Right lobe of liver (tissue), 6 donors: ENCODE results near the gene SIRT1. TPM values are rescaled to one million over a fixed set of nuclear protein-coding genes. Genes with fewer than 3 reads are reported as not detected.

Experiments
- ATAC-seq, 4 donors: fragments of 200-7000 bp; cut with Tn5 transposase; one replicate each; pipeline ENCODE4 v1.9.1; 2020; ENCODE audit warnings: mild to moderate bottlenecking in 4 of 4, moderate library complexity in 4 of 4
- DNase-seq, 3 donors: peaks; one replicate each; pipeline ENCODE4 v3.0.0-alpha.2; 2020
- H3K27ac ChIP-seq, 3 donors: fragments of 200-600 bp; one replicate each; pipeline ENCODE4 v1.8.0; 2022
- H3K27me3 ChIP-seq, 2 donors: fragments of 200-600 bp; one replicate each; pipeline ENCODE4 v1.8.0; 2022
- H3K36me3 ChIP-seq, 4 donors: fragments of 200-600 bp; sonication (generic) in 1 of 4; one replicate each; pipeline versions ENCODE4 v1.5.1 to v1.8.0; 2017 to 2022; ENCODE audit warnings: control low read depth in 1 of 4
- H3K4me1 ChIP-seq, 4 donors: fragments of 200-600 bp; sonication (generic) in 1 of 4; one replicate each; pipeline versions ENCODE4 v1.5.1 to v1.8.0; 2017 to 2022; ENCODE audit warnings: control low read depth in 1 of 4
- H3K4me3 ChIP-seq, 3 donors: fragments of 200-600 bp; one replicate each; pipeline ENCODE4 v1.8.0; 2022
- H3K9me3 ChIP-seq, 4 donors: fragments of 200-600 bp; sonication (generic) in 1 of 4; one replicate each; pipeline versions ENCODE4 v1.5.1 to v1.8.0; 2017 to 2022; ENCODE audit warnings: control low read depth in 1 of 4
- CTCF ChIP-seq, 4 donors: fragments of 200-600 bp in 3 of 4; fragments of 450-650 bp in 1 of 4; IDR thresholded peaks; one replicate each; pipeline versions ENCODE4 v1.5.1 to v1.8.0; 2016 to 2022; ENCODE audit warnings: antibody characterized with exemption in 4 of 4, mild to moderate bottlenecking in 2 of 4
- POLR2A ChIP-seq: fragments of 450-650 bp; IDR thresholded peaks from one replicate; pipeline ENCODE4 v1.6.1; 2017; ENCODE audit warnings: antibody characterized with exemption, mild to moderate bottlenecking
- WGBS: methylation state at CpG from one replicate; pipeline ENCODE4 v1.1.6; 2018; ENCODE audit warnings: low coverage, low lambda C conversion rate; ENCODE audit not compliant: insufficient coverage; ENCODE audit errors: missing lambda C conversion rate; 5-methylcytosine and 5-hydroxymethylcytosine counted together
- intact Hi-C, 2 donors: fragments of 100-400 bp; cut with DNase I; formaldehyde crosslinking; loops; one replicate each; pipeline versions ENCODE4 v1.11.2 to v1.14.1; 2022
- total RNA-seq, 6 experiments: library from RNA; depleted of rRNA in 2 of 6; stranded (reverse); fragments of >200 nt in 2 of 6; fragmentation: NEBNext Ultra II Directional in 3 of 6; extraction: Animal tissue kit (Norgen Biotek cat#: 25700) in 3 of 6; gene quantifications; one replicate each; pipeline versions ENCODE4 v1.1.0 to v1.2.4, GENCODE V29; 2016 to 2023
- donor health status: DM: no; HTN: yes; CAD: no.
- donor health status: DM: no; HTN: no; CAD: no.
- donor health status: DM: no; HTN: no; CAD: no.
- donor health status: DM: no; HTN: yes; CAD: no.
- donor health status: DM: no; HTN: yes; CAD: no.

SIRT1 gene
- total RNA-seq, 6 experiments from 2014 or later = 4.4 to 11.5 (median 6.7) TPM

- no peak for ATAC-seq
- 91% methylated on average over 1 of the region's 1 CpG for WGBS
- Histone ChIP-seq H3K4me3 (no peak overlapping the region), H3K4me1 (no peaks in the 10 kb centered on the region), H3K27ac (no peak overlapping the region), H3K36me3 (peaks cover 0 to 42% (median 2%) of the 10 kb centered on the region in 4 donors), H3K27me3 (no peaks in the 10 kb centered on the region), H3K9me3 (no peaks in the 10 kb centered on the region)
- no peak for DNase-seq
- intact Hi-C loops = no loop called here
- TF ChIP-seq CTCF (IDR thresholded peaks at IDR 0.05) (no peak), POLR2A (no peak)
Measured at GRCh38 chr10:67926951-67927350, 42.5 kb downstream of the SIRT1 start.

- no peak for ATAC-seq
- WGBS = 64% methylated on average over 2 of the region's 2 CpGs
- Histone ChIP-seq H3K27ac (no peak overlapping the region), H3K27me3 (no peaks in the 10 kb centered on the region), H3K36me3 (peaks cover 0 to 38% (median 9%) of the 10 kb centered on the region in 4 donors), H3K9me3 (no peaks in the 10 kb centered on the region), H3K4me3 (no peak overlapping the region), H3K4me1 (no peaks in the 10 kb centered on the region)
- DNase-seq = no peak
- TF ChIP-seq CTCF (IDR thresholded peaks at IDR 0.05) (no peak), POLR2A (no peak)
- intact Hi-C loops = no loop called here
Measured at GRCh38 chr10:67933199-67933598, 48.7 kb downstream of the SIRT1 start.

GRCh38 chr10:67934336-67934735, 49.9 kb downstream of the SIRT1 start:
- DNase-seq (no peak), ATAC-seq (no peak)
- no peak overlapping the region for H3K4me3 ChIP-seq
- H3K4me1 ChIP-seq = no peaks in the 10 kb centered on the region
- intact Hi-C loops = no loop called here
- H3K27me3 ChIP-seq = no peaks in the 10 kb centered on the region
- WGBS = 55% methylated on average over 1 of the region's 1 CpG
- no peaks in the 10 kb centered on the region for H3K9me3 ChIP-seq
- H3K27ac ChIP-seq = no peak overlapping the region
- no peak for TF ChIP-seq CTCF (IDR thresholded peaks at IDR 0.05)
- no peak for TF ChIP-seq POLR2A
- H3K36me3 ChIP-seq = peaks cover 0 to 47% (median 9%) of the 10 kb centered on the region in 4 donors

GRCh38 chr10:67935223-67935622, 50.8 kb downstream of the SIRT1 start:
- ATAC-seq (no peak), DNase-seq (no peak)
- Histone ChIP-seq H3K4me1 (no peaks in the 10 kb centered on the region), H3K27ac (no peak overlapping the region), H3K27me3 (no peaks in the 10 kb centered on the region), H3K36me3 (peaks cover 0 to 54% (median 9%) of the 10 kb centered on the region in 4 donors), H3K9me3 (no peaks in the 10 kb centered on the region), H3K4me3 (no peak overlapping the region)
- WGBS = 83% methylated on average over 1 of the region's 9 CpGs
- intact Hi-C loops = no loop called here
- TF ChIP-seq CTCF (IDR thresholded peaks at IDR 0.05) (no peak), POLR2A (no peak)

- ATAC-seq (no peak), DNase-seq (no peak)
- Histone ChIP-seq H3K9me3 (no peaks in the 10 kb centered on the region), H3K27me3 (no peaks in the 10 kb centered on the region), H3K27ac (no peak overlapping the region), H3K4me3 (no peak overlapping the region), H3K4me1 (no peaks in the 10 kb centered on the region), H3K36me3 (peaks cover 0 to 44% (median 9%) of the 10 kb centered on the region in 4 donors)
- TF ChIP-seq POLR2A (no peak), CTCF (IDR thresholded peaks at IDR 0.05) (no peak)
- intact Hi-C loops = no loop called here
- 68% methylated on average over 1 of the region's 1 CpG for WGBS
Measured at GRCh38 chr10:67936416-67936815, 52.0 kb downstream of the SIRT1 start.
